HG02759 (cell line): Measurements from ENCODE around the gene NOTCH4.
"Not testable (repeated sequence)": the region's sequence is repeated elsewhere in the genome, so short reads cannot be mapped to it uniquely, and the experiment has no call there.

ENCODE experiments used
- ATAC-seq: cut with Tn5 transposase; IDR thresholded peaks from one replicate; pipeline ENCODE4 v1.9.1; 2021; ENCODE audit warnings: mild to moderate bottlenecking, moderate library complexity; ENCODE audit not compliant: unreplicated experiment

NOTCH4 gene

GRCh38 chr6:32223258-32224235 is at the start of gene NOTCH4:
NOTCH4 (minus strand) TSS chr6:32224067; CDS start chr6:32223928, 139 bp downstream.
- no peak for ATAC-seq

DNA sequence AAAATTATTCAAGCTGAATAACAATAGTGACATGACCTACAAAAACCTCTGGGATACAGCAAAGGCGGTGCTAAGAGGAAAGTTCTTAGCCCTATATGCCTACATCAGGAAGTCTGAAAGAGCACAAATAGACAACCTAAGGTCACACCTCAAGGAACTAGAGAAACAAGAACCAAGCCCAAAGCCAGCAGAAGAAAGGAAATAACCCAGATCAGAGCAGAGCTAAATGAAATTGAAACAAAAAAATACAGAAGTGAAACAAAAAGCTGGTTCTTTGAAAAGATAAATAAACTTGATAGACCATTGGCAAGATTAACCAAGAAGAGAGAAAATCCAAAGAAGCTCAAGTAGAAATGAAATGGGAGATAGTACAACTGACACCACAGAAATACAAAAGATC is 47.6 kb upstream of the NOTCH4 start:
- no peak for ATAC-seq

GRCh38 chr6:32268459-32268858 is 44.6 kb upstream of the NOTCH4 start:
- peak; percentile 44 for ATAC-seq

GRCh38 chr6:32267035-32267434 is 43.2 kb upstream of the NOTCH4 start:
- no peak for ATAC-seq

GRCh38 chr6:32257262-32257661 is 33.4 kb upstream of the NOTCH4 start:
- not testable (repeated sequence) for ATAC-seq

GRCh38 chr6:32255199-32256153 is 31.6 kb upstream of the NOTCH4 start:
- peak; percentile 61 for ATAC-seq

- no peak for ATAC-seq
Observed at GRCh38 chr6:32254761-32255198, 30.9 kb upstream of the NOTCH4 start.

DNA sequence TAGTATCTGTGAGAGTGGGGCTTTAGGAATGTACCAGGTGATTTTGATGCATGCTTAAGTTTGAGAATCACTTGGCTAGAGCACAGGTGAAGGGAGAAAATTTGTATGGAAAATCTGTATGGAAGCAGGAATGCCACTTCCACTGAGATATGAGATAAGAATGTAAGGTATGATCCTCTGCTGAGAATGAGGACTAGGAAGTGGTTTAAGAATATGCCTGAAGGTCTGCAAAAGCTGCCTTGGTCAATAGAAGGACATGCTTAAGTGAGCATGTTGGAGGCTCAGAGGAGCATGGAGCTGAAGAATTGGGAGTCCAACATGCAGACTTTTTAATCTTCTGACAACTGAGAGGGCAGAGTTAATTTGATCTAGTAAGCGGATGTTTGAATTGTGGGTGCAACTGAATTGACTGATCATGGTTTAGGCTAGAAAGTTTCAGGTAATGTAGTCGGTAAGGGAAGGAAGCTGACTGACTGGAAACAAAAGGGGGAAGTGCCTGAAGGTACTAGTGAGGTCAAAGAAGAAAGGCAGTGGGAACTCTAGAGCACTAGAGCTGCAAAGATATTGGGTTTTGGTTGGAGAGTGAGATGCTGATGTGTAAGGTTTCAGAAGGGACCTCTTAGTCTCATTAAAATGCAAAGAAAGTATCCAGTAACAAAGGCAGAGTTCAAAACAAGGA is 28.6 kb upstream of the NOTCH4 start:
- ATAC-seq: no peak

DNA sequence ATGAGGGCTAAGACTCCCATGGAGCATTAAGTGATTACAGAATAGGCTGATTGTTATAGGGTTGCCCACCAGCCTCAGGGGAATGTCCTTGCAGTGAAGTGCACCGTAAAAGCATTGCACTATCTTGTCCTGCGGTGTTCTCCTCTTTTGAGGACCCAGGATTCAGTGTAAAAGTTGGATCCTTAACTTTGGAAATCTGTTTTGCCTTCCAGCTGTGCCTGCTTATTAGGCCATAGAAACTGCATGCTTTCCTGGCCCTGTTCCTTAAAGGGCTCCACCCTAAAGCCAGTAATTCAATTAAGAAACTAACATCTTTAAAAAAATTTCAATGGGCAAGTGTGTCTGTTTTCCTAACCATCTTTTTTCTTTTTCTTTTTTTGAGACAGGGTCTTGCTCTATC is 25.4 kb upstream of the NOTCH4 start:
- no peak for ATAC-seq

DNA sequence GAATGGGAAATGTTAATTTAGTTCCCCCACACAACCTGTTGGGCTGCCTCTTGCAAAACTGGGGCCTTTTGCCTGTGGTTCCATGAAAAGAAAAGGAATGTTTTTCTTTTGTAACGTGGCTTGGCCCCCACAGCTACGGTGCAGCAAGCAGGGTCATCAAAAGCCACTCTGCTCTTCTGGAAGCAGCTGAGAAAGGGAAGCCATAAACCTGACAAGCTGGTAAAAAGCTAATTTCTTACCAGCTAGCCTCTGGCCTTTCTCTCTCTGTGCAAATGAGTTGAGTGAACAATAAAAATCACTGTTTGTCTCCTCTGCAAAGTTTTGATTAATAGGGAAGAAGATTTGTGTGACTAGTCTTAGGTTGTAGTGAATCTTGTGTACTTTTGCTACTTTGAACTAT is 23.5 kb upstream of the NOTCH4 start:
- no peak for ATAC-seq

GRCh38 chr6:32244946-32245398 is 21.1 kb upstream of the NOTCH4 start:
- peak; percentile 44 for ATAC-seq

DNA sequence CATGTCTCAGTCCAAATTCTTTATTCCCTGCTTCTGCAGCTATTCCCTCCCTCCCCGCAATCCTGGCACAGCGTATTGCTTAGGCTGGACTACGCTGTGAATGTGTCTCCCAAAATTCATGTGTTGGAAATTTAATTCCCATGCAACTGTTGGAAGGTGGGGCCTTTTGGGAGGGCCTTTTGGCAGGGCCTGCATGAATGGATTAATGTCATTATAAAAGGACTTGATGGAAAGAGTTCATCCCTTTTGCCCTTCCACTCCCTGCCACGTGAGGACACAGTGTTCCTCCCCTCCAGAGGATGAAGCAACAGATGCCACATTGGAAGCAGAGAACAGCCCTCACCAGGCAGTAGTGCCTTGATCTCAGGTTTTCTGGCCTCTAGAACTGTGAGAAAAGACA is 20.4 kb upstream of the NOTCH4 start:
- ATAC-seq: no peak

DNA sequence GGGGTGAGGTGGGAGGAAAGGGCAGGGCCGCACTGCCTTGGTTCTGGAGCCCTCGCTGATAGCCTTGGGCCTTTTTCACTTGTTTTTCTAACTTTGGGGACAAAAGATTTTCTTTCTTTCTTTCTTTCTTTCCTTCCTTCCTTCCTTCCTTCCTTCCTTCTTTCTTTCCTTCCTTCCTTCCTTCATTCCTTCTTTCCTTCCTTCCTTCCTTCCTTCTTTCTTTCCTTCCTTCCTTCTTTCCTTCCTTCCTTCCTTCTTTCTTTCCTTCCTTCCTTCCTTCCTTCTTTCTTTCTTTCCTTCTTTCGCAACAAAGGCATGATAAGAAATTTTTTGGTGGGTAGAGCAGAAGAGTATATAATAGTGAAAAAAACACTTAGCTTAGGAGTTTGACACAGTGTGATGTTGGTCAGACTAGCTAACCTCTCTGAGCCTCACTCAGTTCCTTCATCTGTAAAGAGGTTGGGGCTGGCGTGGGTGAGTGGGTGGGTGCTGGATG is 18.5 kb upstream of the NOTCH4 start:
- ATAC-seq: not testable (repeated sequence)

GRCh38 chr6:32240686-32241085 is 16.8 kb upstream of the NOTCH4 start:
- ATAC-seq: no peak

- no peak for ATAC-seq
Observed at GRCh38 chr6:32239462-32239861, 15.6 kb upstream of the NOTCH4 start.

DNA sequence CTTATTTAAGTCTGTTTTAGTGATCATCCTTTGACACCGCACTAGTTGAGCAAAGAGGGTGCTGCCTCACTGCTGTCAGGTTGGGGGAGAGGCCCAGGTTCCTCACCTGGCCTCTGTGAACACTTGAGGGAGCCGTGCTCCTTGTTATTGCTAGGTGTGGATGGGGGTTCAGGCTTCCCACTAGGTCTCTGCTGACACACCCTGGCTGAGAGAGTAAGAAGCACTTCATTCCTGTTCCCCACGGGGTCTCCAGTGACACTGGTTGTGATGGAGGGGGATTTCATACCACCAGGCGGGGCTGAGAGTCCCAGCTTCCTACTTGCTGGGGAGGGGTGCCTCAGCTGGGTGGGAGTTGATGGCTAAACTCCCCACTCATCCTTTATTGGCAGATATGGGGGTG is 11.1 kb upstream of the NOTCH4 start:
- no peak for ATAC-seq

- no peak for ATAC-seq
Observed at GRCh38 chr6:32226434-32226833, 2.6 kb upstream of the NOTCH4 start.

- no peak for ATAC-seq
Observed at GRCh38 chr6:32224696-32225095, 829 bp upstream of the NOTCH4 start.

- no peak for ATAC-seq
Observed at GRCh38 chr6:32222333-32223230, 1.3 kb downstream of the NOTCH4 start.
